Sigmoid colon (tissue), 4 donors: Measurements from ENCODE around the gene RIPK4.

ENCODE experiments used
- CTCF ChIP-seq, 4 experiments: fragments of 450-650 bp in 3 of 4; fragments of 200-600 bp in 1 of 4; IDR thresholded peaks; one replicate each; pipeline ENCODE4 v1.5.1; 2016 to 2019; ENCODE audit warnings: antibody characterized with exemption in 4 of 4, mild to moderate bottlenecking in 3 of 4, moderate library complexity in 2 of 4
- EP300 ChIP-seq, 4 donors: sonication (generic); formaldehyde crosslinking; IDR thresholded peaks; one replicate each; pipeline ENCODE4 v1.6.1; 2017; ENCODE audit warnings: antibody characterized with exemption in 4 of 4
- POLR2A ChIP-seq, 2 donors: fragments of 450-650 bp; IDR thresholded peaks; one replicate each; pipeline ENCODE4 v1.6.1; 2016; ENCODE audit warnings: antibody characterized with exemption in 2 of 2, mild to moderate bottlenecking in 2 of 2, moderate library complexity in 2 of 2
- POLR2AphosphoS5 ChIP-seq, 4 donors: sonication (generic); formaldehyde crosslinking; IDR thresholded peaks; one replicate each; pipeline ENCODE4 v1.6.1; 2017; ENCODE audit warnings: antibody characterized with exemption in 4 of 4

GRCh38 chr21:41775149-41775472 is 8.3 kb upstream of the RIPK4 start:
- TF ChIP-seq CTCF (IDR thresholded peaks at IDR 0.05): no peak
- TF ChIP-seq EP300 (IDR thresholded peaks at IDR 0.05): no peak
- TF ChIP-seq POLR2A (IDR thresholded peaks at IDR 0.05): no peak
- TF ChIP-seq POLR2AphosphoS5 (IDR thresholded peaks at IDR 0.05): no peak
